Eye (tissue), 1 donor: ENCODE results near the gene MARCHF4.

Experiments
- DNase-seq: peaks from one replicate; pipeline ENCODE4 v3.0.0-alpha.2; 2015

Gene MARCHF4

GRCh38 chr2:216348756-216349308 lies 23.5 kb downstream of the MARCHF4 start:
- peak; percentile 18 for DNase-seq

GRCh38 chr2:216346781-216347180 lies 25.5 kb downstream of the MARCHF4 start:
- no peak for DNase-seq

DNA sequence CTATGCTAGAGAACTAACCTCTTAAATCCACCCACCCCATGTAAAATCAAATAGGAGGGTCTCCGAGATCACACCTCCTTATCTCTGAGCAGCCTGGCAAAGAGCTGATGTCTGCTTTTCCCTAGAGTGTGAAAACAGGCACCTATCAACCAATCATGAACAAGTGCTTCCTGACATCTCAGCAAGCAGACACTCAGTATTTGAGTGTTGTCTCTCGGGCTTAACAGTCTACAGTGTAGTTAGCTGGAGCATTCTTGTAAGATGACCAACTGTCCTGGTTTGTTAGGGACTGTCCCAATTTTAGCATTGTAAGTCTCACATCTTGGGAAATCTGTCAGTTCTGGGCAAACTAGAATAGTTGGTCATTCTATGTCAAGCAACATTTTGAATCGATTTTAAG lies 26.4 kb downstream of the MARCHF4 start:
- DNase-seq = peak; percentile 53

DNA sequence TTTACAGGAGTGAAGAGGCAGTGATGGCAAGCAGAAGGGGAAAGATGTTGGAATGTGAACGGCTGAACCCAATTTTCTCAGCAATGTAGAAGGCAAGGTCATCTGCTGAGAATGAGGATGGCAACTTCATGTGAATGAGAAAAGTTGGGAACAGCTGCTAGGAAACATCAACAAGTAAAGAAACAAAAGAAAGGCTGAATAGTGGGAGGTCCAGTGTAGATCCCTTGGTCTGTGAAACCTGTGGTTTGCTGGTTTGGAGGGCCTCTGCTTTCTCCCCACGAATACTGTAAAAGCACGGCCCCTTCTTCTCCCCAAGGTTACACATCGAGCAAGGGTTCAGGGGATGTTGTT lies 27.4 kb downstream of the MARCHF4 start:
- DNase-seq = peak; percentile 11

DNA sequence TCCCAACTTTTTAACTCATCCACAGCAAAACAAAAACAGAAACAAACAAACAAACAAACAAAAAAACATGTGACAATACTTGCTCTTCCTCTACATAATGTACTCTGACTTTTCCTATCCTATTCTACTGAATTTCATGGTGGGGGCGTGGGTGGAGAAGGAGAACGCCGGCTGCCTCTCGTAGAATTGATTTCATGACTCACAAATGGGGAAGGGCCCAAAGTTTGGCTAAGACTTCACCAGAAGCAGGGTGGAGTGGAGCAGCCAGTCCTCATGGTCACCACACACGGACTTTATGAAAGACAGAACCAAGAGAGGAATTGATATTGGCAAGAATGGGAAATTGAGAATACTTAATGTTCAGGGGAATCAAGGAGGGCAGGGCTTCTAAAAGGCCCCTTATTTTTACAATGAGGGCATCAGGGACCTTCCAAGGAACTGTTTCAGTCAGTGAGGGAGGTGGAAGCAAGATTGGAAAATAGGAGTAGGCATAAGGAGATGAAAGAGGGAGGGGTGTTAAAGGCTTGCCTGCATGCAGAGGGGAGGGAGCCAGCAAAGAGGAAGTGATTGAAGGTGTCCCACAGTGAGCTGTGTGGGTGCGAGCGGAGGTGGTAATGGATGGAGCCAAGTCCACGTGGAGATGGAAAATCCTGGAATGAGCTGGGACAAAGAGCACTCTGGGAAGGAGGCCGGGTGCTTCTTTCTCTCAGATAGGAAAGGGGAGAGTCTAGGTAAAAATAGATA lies 27.9 kb downstream of the MARCHF4 start:
- DNase-seq = no peak

DNA sequence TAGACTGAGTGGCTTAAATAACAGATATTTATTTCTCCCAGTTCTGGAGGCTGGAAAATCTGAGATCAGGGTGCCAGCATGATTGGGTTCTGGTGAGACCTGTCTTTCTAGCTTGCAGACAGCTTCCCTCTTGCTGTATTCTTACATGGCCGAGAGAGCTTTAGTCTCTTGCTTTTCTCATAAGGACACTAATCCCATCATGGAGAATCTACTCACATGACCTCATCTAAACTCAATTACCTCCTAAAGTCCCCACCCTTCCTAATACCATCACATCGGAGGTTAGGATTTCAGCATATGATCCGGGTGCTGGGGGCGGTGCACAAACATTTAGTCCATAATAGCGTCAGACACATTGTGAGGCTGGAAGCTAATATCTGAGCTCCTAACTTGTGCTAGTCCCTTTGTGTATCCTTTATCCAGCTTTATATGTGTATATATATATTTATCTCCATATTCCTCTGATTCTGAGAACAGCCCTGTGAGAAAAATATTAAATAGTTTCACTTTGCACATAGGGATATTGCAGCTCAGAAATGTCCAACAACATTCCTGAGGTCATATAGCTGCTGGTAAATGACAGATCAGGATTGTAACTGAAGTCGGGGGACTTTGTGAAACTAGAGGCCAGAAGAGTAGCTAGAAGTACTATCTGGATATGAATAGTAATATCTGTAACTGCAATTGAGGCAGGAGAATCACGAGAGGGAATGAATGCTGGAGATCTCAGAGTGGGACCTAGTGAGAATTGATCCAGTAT lies 28.9 kb downstream of the MARCHF4 start:
- no peak for DNase-seq

DNA sequence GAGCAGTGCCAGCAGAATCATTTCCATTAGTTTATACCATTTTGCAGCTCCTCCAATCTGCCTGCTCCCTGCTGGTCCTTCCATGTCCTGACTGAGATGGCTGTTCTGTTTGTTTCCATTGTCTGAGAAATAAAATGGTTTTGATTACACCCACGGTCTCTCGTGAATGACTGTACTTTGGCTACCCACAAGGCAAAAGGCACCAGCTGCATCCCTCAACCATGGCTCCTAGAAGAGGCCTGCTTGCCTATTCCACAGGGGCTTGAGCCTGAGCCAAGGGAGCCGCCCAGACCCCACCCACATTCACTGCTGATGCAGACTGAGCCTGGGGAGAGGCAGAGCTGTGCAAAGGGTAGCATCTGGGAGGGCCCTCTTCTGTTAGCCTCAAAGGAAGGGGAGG lies 31.2 kb downstream of the MARCHF4 start:
- peak; percentile 37 for DNase-seq

- DNase-seq = no peak
Measured at GRCh38 chr2:216340280-216340631, 32.0 kb downstream of the MARCHF4 start.

DNA sequence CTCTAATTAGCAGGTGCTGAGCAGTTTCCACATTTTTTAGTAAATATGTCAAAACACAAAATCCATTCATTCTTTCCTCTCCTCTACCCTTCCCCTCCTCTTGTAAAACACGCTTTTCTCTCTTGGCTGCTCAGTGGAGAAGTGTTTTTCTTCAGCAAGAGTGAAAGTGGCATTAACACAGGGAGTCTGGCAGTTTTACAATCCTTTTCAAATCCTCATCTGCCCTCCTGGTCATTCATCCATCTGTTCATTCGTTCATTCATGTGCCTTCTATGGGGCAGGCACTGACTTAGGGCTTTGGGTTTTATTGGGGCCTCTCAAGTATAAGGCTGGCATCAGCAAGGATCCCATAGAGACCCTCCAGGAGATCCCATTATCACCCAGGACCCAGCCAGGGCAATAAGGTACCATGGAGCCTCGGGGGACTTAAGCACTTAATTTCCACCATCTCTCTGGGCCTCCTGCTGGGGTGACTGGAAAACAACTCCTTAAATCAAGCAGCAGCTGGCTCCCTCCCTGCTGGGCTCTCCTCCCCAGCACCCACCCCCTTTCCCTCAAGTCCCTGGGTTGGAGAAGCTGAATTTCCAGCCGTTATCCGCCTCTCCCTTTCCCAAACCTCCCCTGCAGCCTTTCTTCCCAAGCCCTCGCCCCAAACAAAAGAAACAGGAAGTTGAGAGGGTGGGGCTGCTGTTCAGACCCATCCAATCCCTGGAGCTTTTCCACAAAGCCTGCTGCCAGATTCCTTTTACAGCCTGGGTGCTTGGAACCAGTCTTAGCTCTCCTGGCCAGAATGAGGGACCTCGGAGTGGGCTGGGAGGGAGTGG lies 32.6 kb downstream of the MARCHF4 start:
- peak; percentile 73 for DNase-seq

GRCh38 chr2:216335252-216335651 lies 37.0 kb downstream of the MARCHF4 start:
- DNase-seq = no peak

DNA sequence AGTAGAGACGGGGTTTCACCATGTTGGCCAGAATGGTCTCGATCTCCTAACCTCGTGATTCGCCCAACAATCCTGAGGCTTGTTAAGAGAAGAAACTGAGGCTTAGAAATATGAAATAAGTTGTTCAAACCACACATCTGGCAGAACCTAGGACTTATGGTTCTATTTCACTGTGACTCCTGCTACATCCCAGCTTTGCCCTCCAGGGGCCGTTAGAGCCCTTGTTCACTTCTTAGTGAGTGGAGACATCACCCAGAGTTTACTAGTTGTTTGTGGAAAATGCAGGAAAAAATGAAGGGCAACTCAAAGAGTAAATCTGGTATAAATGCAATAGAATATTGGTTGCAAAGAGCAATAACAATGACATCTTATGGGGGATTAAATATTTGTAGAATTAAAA lies 43.9 kb downstream of the MARCHF4 start:
- no peak for DNase-seq

GRCh38 chr2:216327447-216327935 lies 44.8 kb downstream of the MARCHF4 start:
- no peak for DNase-seq
